NT2/D1 (cell line): ENCODE measurements around the gene CDKN2AIPNL.

Experiments used
- DNase-seq: peaks from one replicate; pipeline ENCODE4 v3.0.0-alpha.2; 2011; ENCODE audit warnings: low read depth, low spot score
- H3K27me3 ChIP-seq: 2 replicates; pipeline ENCODE4 v1.6.0; 2011; ENCODE audit warnings: mild to moderate bottlenecking; ENCODE audit not compliant: insufficient read length, insufficient read depth
- H3K36me3 ChIP-seq: 2 replicates; pipeline ENCODE4 v1.6.1; 2011; ENCODE audit warnings: mild to moderate bottlenecking, low read length, mixed read lengths; ENCODE audit not compliant: insufficient read depth, insufficient read length
- H3K4me1 ChIP-seq: 2 replicates; pipeline ENCODE4 v1.5.1; 2011; ENCODE audit not compliant: insufficient read depth, insufficient read length
- H3K4me3 ChIP-seq: 2 replicates; pipeline ENCODE4 v1.5.1; 2011; ENCODE audit warnings: low read depth; ENCODE audit not compliant: insufficient read length
- H3K9ac ChIP-seq: 2 replicates; pipeline ENCODE4 v1.6.0; 2011; ENCODE audit warnings: low read depth; ENCODE audit not compliant: insufficient read length
- H3K9me3 ChIP-seq: 2 replicates; pipeline ENCODE4 v1.5.1; 2011; ENCODE audit warnings: mild to moderate bottlenecking, low read length; ENCODE audit not compliant: insufficient read depth
- SUZ12 ChIP-seq: IDR thresholded peaks from 2 replicates; pipeline ENCODE4 v1.6.1; 2011; ENCODE audit not compliant: insufficient read length, insufficient read depth; ENCODE audit errors: extremely low read depth
- YY1 ChIP-seq: IDR thresholded peaks from 2 replicates; pipeline ENCODE4 v1.6.1; 2011; ENCODE audit not compliant: insufficient read length, insufficient read depth
- ZNF274 ChIP-seq: IDR thresholded peaks from 2 replicates; pipeline ENCODE4 v1.6.1; 2011; ENCODE audit warnings: mild to moderate bottlenecking, low read depth, low read length

Gene CDKN2AIPNL

GRCh38 chr5:134371834-134372340, 39.8 kb downstream of the CDKN2AIPNL start:
- TF ChIP-seq SUZ12 (no peak), YY1 (no peak), ZNF274 (no peak)
- peak; percentile 32 for DNase-seq
- peak overlapping the region; percentile 85 for H3K4me3 ChIP-seq

GRCh38 chr5:134370871-134371833, 40.5 kb downstream of the CDKN2AIPNL start, which contains the start of gene UBE2B:
TSS of gene UBE2B (plus strand) at chr5:134371569. CDS start at chr5:134371596, 27 bp downstream.
- peak within 1 kb of the TSS; percentile 93 for H3K9ac ChIP-seq
- H3K4me3 ChIP-seq, result peak within 1 kb of the TSS; percentile 85
- H3K36me3 ChIP-seq, result peaks cover 20% of the 10 kb centered on the region
- no peaks in the 10 kb centered on the region for H3K9me3 ChIP-seq
- H3K27me3 ChIP-seq, result no peaks in the 10 kb centered on the region
- TF ChIP-seq ZNF274 (no peak), YY1 (no peak), SUZ12 (no peak)
- peak; percentile 96 for DNase-seq
- H3K4me1 ChIP-seq, result no peaks in the 10 kb centered on the region

More at GRCh38 chr5:134371834-134372340, 39.8 kb downstream of the CDKN2AIPNL start:
- Histone ChIP-seq H3K27me3 (no peaks in the 10 kb centered on the region), H3K4me1 (no peaks in the 10 kb centered on the region), H3K36me3 (peaks cover 27% of the 10 kb centered on the region), H3K9ac (peak overlapping the region; percentile 93), H3K9me3 (no peaks in the 10 kb centered on the region)

- TF ChIP-seq SUZ12 (no peak), YY1 (no peak), ZNF274 (no peak)
- Histone ChIP-seq H3K36me3 (peaks cover 15% of the 10 kb centered on the region), H3K27me3 (no peaks in the 10 kb centered on the region), H3K4me3 (peak overlapping the region; percentile 34), H3K9me3 (no peaks in the 10 kb centered on the region), H3K9ac (peak overlapping the region; percentile 74), H3K4me1 (no peaks in the 10 kb centered on the region)
- DNase-seq, result no peak
Measured at GRCh38 chr5:134370311-134370870, 41.3 kb downstream of the CDKN2AIPNL start.

GRCh38 chr5:134365604-134366003, 46.1 kb downstream of the CDKN2AIPNL start:
- H3K27me3 ChIP-seq, result no peaks in the 10 kb centered on the region
- no peaks in the 10 kb centered on the region for H3K4me1 ChIP-seq
- DNase-seq, result no peak
- no peaks in the 10 kb centered on the region for H3K9me3 ChIP-seq
- H3K4me3 ChIP-seq, result no peak overlapping the region
- no peaks in the 10 kb centered on the region for H3K36me3 ChIP-seq
- no peak overlapping the region for H3K9ac ChIP-seq
- TF ChIP-seq SUZ12 (no peak), ZNF274 (no peak), YY1 (no peak)

GRCh38 chr5:134355681-134356080, 56.0 kb downstream of the CDKN2AIPNL start:
- H3K4me1 ChIP-seq, result no peaks in the 10 kb centered on the region
- no peak overlapping the region for H3K9ac ChIP-seq
- H3K9me3 ChIP-seq, result no peaks in the 10 kb centered on the region
- no peaks in the 10 kb centered on the region for H3K27me3 ChIP-seq
- no peak for TF ChIP-seq SUZ12
- no peak for TF ChIP-seq YY1
- no peak for TF ChIP-seq ZNF274
- no peak overlapping the region for H3K4me3 ChIP-seq
- H3K36me3 ChIP-seq, result no peaks in the 10 kb centered on the region
- no peak for DNase-seq
